GM10847 (cell line): ENCODE measurements around the gene NR5A2.

Experiments
- POLR2A ChIP-seq: IDR thresholded peaks from 2 replicates; pipeline ENCODE4 v1.6.1; 2011; ENCODE audit not compliant: insufficient read length; ENCODE audit errors: extremely low read depth

NR5A2 gene

DNA sequence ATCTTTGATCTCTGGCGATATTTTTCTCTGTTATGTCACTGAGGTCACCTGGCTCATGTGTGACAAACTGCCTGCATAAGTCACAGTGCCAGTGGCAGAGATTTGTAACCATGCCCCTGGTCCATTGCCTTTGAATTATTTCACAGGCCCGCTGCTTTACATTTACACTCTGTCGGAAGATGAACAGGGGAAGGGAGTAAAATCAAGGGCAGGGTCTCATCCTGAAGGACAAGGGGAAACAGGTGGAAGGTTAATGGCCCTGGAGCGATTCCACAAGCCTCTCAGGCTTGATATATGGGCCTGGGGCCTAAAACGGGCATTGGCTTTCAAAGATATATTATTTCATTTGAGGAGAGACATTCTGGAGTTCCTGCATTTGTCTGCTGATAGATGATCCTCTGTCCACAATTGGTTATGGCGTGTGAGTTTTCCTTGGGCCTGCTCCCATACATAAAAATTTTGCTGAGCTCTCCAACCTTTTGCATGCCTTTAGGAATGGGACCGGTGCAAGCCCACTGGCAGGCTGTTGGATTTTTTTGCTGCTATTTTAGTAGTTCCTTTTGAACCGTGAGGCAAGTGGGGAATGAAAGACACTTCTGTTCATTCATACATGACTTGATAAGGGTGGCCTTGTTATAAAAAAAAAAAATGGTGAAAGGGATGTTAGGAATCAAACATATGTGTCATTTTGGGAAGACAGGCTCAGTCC, 51.9 kb downstream of the NR5A2 start:
- TF ChIP-seq POLR2A: no peak

DNA sequence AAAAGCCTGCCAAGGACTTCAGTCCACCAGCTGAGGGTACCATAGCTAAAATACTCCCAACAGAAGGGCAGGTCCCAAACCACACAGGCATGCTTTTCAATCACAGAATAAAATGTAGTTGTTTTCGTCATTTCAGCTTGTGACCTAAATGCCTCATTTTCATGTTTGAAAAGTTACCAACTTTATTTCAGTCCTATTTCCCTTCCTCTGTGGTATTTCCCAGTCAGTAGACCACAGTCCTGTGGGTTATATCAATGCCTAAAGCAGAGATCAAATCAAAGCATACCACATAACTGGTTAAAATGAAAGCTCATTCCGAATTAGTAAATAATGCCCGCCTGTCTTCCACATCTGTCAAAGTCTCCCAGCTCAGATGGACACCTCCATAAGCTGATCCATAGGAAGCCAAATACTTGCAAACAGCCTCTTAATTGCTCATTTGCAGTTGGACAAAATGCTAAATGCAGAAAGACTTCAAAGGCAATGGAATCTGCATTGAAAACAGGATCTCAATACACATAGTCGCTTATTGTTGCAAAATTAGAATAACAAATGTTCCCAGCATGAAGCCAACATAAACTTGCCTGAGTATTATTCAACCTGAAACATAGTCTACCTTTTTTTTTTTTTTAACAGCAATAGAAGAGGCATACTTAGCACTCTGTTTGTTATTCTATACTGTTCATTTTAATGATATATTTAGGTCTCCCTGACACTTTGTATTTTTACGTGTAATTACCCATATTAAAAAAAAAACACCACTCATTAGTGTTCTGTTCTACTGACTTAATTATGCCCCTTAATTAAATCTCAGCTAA, 53.9 kb downstream of the NR5A2 start:
- no peak for TF ChIP-seq POLR2A

DNA sequence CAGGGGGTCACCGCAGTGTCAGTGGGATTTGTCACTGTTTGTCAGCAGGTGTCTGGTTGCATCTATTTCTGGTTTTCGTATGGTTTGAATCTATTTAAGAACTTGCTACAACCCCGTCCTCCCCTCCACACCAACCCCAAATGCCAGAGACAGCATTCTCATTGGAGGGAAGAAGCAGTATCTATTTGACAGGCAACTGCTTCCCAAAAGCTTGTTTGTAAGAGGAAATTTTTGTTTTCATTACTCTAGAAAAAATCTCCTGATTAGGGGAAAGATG, 54.4 kb downstream of the NR5A2 start:
- TF ChIP-seq POLR2A: no peak

DNA sequence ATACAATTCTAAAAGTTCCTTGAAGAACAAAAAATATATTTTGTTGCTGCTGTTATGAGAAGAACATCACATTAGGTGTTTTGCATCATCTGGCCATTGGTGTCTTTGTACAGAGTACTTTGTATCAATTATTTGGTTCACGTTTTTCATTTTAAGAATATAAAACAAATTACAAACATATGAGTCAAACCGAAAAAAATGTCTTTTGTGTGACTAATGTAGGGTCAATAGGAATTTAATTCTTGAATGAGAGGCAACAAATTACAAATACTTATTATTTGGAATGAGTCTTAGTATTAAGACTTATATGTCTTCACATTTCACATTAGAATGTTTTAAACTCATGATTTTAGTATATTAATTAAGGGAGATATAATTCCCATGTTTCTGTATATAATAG, 54.8 kb downstream of the NR5A2 start:
- no peak for TF ChIP-seq POLR2A

DNA sequence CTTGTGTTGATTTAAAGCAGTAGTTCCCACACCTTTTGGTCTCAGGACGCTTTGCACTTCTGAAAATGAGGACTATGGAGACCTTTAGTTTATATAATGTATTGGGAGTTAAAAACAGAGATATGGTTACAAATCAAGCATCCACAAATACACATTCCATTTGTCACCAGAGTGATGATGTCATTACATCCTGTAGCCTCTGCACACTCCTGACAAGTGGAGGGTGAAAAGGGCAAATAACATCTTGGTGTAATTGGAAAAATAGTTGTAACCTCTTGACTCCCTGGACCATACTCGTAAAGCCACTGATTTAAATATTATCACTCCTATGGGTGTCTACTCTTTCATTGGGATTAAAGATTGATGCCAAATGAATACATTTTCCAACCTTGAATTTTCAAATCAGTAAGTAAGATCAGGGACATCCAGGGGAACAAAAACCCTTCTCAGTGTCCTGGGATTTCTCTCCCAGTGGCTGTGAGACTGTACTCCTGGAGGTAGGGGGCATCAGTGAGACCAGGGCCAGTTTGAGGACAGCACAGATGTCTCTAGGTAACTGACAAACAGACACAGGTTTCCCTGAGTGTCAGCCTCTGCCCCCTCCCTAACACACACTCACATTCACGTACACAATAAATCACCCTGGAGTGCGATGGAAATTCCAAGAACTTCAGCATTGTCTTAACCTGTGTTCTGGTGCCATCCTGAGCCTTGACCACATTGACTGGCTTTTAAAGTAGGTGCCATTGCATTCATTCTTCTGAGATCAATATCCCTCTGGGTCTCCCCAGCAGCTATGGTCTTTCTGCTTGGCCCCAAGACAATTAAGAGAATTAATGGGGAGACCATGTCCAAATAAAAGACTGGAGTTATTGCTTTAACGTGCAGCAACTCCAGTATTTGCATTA, 63.0 kb downstream of the NR5A2 start:
- no peak for TF ChIP-seq POLR2A

DNA sequence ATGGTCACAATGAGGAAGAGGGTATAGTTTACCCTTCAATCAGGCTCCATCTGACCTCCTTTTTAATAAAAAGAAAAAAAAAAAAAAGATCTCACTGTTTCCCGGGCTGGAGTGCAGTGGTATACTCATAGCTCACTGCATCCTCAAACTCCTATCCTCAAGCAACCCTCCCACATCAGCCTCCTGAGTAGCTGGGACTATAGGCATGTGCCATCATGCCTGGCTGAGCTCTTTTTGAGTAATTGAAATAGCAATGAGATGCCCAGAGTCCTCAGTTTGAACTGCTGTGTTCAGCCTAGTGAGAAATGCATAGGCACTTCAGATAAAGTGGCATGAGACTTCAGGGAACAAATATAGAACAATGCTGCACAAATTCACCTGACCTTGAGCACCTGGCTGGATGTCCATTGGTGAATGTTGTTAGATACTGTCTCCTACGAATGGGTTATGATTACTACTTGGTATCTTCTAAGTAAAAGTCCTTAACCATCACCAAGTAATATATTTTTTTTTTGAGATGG, 67.6 kb downstream of the NR5A2 start:
- TF ChIP-seq POLR2A: no peak

DNA sequence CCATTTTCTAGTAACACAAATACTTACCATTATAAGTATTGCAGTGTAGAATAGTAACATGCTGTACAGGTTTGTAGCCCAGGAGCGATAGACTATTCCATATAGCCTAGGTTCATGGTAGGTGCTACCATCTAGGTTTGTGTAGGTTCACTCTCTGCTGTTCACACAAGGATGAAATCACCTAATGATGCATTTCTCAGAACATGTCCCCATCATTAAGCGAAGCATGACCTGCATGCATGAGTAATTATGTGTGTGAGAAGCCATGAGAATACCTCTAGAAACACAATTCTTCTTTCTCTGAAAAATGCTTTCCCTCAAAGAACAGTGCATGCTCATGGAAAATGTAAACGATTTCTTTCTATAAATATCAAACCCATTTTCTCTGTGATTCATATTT, 69.3 kb downstream of the NR5A2 start:
- no peak for TF ChIP-seq POLR2A

DNA sequence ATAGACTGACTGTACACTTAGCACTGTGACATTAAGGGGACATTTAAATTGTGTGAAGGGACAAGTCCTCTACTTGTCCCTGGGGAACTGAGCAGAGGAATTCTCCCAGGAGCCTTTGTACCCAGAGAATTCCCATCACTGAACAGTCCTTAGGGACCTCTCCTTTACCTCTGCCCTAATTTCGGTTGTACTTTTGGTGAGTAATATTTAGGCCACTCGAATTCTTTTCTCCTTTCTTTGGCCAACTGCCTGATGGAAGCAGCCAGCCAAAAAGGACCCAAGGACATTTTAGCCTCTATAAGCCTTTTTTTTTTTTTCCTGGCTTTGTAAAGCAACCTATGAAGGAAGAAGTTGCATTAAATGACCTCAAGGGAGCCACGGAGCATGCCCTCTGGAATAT, 71.5 kb downstream of the NR5A2 start:
- TF ChIP-seq POLR2A: no peak

DNA sequence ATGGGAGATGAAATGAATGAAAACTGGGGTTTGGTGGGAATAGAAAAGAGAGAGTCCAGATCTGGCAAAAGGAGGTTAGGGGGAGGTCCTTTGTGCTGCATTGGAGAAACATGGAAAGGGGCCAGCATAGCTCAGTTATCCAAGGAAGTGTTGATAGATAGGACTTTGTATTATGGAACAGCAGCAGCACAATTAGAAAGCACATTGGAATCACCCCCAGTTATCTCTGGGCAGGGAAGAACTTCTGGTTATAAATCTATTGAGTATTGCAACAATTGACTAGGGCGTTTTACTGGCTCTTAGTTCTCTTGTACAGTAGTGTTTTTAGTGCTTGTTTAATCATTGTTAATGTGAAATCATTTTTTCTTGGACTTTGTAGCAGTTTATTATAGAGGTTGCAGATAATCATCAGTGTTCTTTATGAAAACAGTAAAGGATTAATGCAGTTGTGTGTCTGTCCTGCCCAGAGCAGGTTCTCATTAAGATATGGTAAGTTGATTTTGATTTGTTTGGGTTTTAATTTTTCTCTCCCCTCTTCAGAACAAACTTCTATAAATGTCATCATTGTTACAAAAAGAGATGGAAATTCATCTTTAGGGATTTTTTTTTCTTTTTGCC, 76.6 kb downstream of the NR5A2 start:
- TF ChIP-seq POLR2A: no peak

DNA sequence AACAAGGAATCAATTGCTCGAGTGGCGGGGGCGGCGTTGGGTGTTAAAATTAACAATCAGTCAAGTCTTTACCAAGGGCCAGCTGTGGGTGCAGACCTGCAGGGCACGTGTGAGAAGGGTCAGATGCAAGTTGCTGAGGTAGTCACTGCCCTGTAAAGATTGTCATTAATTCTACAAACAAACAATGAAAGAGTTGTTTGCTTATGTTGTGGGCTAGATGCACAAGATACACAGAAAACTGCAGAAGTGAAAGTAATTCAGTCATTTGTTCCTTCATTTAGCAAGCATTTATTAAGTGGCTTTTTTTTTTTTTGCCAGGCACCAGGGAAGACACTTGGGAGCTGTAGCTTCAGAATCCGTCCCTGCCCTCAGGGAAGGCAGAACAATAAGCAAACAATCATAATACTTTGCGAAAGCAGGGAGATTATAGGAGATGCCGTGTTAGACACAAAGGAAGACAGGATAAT, 79.5 kb downstream of the NR5A2 start:
- TF ChIP-seq POLR2A: no peak

DNA sequence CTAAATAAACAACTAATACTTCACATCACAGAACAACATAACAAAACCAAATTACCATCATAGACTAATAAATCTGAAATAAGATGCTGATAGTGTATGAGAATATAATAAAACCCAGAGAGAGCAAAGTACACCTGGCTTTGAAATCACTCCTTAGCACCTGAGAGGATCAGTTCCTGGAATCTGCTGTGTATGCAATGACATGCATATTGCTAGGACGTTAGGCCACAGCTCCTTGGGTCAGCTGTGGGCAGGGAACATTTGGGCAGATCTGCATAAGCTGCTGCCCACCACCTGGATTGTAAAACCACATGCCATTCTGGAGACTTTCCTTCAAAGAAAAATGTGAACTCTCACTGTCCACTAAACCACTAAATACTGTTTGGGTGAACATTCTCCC, 81.1 kb downstream of the NR5A2 start:
- no peak for TF ChIP-seq POLR2A

DNA sequence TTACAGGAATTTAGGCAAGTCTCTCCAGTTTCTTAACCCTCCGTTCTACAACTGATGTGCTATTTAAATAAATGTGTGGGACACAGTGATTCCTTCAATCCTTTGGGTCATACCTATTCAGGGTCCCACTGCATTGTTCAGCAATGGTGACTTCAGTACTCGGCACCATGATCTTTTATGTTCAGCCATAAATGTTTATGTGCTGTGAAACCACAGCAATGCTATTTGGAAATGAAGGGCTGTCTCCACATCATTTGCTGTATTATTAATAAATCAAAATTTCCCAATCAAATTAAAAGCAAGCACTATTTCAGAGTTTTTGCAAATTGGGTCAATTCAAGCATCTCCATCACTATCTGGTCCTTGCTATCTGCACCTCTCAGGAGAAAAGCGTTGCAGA, 84.8 kb downstream of the NR5A2 start:
- no peak for TF ChIP-seq POLR2A

DNA sequence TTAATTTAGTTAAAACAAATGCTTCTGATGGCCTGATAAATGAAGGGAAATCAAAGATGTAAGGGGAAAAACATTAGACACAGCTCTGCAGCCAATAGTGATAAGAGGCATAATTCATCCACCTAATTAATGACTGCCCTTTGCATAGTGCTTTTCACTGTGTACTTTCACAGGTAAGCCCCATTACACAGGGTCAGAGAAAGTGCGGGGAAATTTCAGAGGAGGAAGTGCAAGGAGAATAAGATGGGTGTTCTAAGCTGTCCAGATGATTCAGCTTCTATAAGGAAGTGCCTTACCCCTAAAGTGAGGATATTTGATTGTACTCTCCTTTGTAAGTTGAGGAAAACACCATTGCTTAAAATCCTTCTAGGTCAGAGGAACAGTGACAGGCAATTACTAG, 88.0 kb downstream of the NR5A2 start:
- TF ChIP-seq POLR2A: no peak

DNA sequence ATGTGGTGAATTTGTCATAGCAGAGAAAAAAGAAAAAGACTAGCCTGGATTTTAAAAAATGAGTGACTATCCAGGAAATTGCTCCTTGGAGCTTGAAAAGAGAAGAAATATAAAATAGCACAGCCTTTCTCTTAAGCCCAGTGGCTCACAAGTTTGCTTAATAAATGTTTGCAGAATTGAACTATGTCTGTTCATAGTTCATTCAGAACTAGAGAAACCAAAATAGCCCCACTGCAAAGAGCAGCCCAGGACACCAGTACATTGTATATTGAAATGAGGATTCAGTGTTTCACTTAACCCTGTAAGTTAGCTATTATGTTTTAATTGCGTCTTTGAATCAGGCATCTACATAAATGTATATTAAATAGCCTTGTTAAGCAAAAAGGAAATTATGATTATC, 88.8 kb downstream of the NR5A2 start:
- no peak for TF ChIP-seq POLR2A
